Psoas muscle (tissue), 8 donors: ENCODE results near the gene FBXO42. TPM values are rescaled to one million over a fixed set of nuclear protein-coding genes. Genes with fewer than 3 reads are reported as not detected.

Experiments
- ATAC-seq, 4 donors: fragments of 200-7000 bp; cut with Tn5 transposase; one replicate each; pipeline ENCODE4 v1.9.1; 2020; ENCODE audit warnings: moderate library complexity in 3 of 4, mild to moderate bottlenecking in 2 of 4
- DNase-seq, 2 donors: peaks; one replicate each; pipeline ENCODE4 v3.0.0-alpha.2; 2020
- H3K27ac ChIP-seq: fragments of 200-600 bp; one replicate; pipeline ENCODE4 v1.8.0; 2022
- H3K27me3 ChIP-seq, 3 donors: fragments of 200-600 bp in 1 of 3; one replicate each; pipeline versions ENCODE4 v1.6.1 to v1.8.0; 2013 to 2022; ENCODE audit warnings: low read length in 2 of 3, mild to moderate bottlenecking in 2 of 3, moderate library complexity in 1 of 3; ENCODE audit not compliant: insufficient read depth in 3 of 3
- H3K36me3 ChIP-seq, 2 donors: fragments of 200-600 bp in 1 of 2; one replicate each; pipeline versions ENCODE4 v1.6.1 to v1.8.0; 2013 to 2022; ENCODE audit warnings: low read depth in 1 of 2, mild to moderate bottlenecking in 1 of 2, moderate library complexity in 1 of 2; ENCODE audit not compliant: insufficient read depth in 1 of 2
- H3K4me1 ChIP-seq: fragments of 200-600 bp; one replicate; pipeline ENCODE4 v1.8.0; 2022
- H3K4me3 ChIP-seq: fragments of 200-600 bp; one replicate; pipeline ENCODE4 v1.8.0; 2022; ENCODE audit warnings: mild to moderate bottlenecking
- H3K9me3 ChIP-seq: fragments of 200-600 bp; one replicate; pipeline ENCODE4 v1.8.0; 2022
- CTCF ChIP-seq: fragments of 200-600 bp; IDR thresholded peaks from one replicate; pipeline ENCODE4 v1.8.0; 2022; ENCODE audit warnings: antibody characterized with exemption
- WGBS, 3 donors: extraction: QIAGEN DNeasy Blood & Tissue Kit; methylation state at CpG; one replicate each; pipeline versions ENCODE4 v1.1.6 to v1.1.7; 2013; 5-methylcytosine and 5-hydroxymethylcytosine counted together
- intact Hi-C, 2 donors: fragments of 100-400 bp; cut with DNase I; formaldehyde crosslinking; loops; one replicate each; pipeline versions ENCODE4 v1.11.0 to v1.14.2; 2022
- polyA plus RNA-seq, 3 donors: library from polyadenylated mRNA; stranded (reverse); fragments of 200-250 nt; gene quantifications; one replicate each; pipeline ENCODE4 v1.2.3, GENCODE V29; 2013
- total RNA-seq, 4 donors: library from RNA; stranded (reverse); fragmentation: NEBNext Ultra II Directional in 2 of 4; extraction: Animal tissue kit (Norgen Biotek cat#: 25700) in 2 of 4; gene quantifications; one replicate each; pipeline versions ENCODE4 v1.2.1 to v1.2.4, GENCODE V29; 2021 to 2023
- donor health status: healthy with polysubstance abuse.
- donor health status: DM: no; HTN: no; CAD: no; lungs with moderate emphysema.
- donor health status: Bipolar disorder and iron deficiency.
- donor health status: healthy.
- donor health status: DM: yes; HTN: yes; CAD: no.
- donor health status: DM: no; HTN: no; CAD: no.
- donor health status: DM: no; HTN: no; CAD: no.
- donor health status: DM: yes; HTN: yes; CAD: no.

Gene FBXO42
- total and polyA plus RNA-seq, 7 donors = 7.4 to 26.6 (median 18.7) TPM

DNA sequence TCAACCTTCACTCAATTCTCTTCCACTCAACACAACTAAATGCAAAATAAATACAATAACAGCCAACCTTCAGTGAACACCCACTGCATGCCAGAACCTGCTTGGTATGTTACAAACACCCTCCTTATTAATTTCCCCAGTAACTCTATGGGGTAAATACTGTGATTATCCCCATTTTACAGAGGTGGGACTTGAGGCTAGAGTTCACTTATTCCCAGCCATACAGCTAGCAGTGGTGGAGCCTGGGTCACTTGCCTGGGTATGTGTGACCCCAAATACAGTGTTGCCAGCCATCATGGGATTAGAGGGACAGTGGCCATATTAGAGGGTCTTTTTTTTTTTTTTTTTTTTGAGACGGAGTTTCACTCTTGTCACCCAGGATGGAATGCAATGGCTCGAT lies 116.9 kb downstream of the FBXO42 start:
- Histone ChIP-seq H3K27me3 (no peaks in the 10 kb centered on the region), H3K27ac (no peak overlapping the region), H3K4me1 (peaks cover 11% of the 10 kb centered on the region), H3K36me3 (peaks cover 0 to 7% of the 10 kb centered on the region in 2 donors), H3K9me3 (no peaks in the 10 kb centered on the region), H3K4me3 (no peak overlapping the region)
- ATAC-seq = no peak
- 85 to 94% (median 85%) methylated on average over 2 of the region's 2 CpGs for WGBS, 3 donors
- intact Hi-C loops = no loop called here
- no peak for TF ChIP-seq CTCF
- no peak for DNase-seq

DNA sequence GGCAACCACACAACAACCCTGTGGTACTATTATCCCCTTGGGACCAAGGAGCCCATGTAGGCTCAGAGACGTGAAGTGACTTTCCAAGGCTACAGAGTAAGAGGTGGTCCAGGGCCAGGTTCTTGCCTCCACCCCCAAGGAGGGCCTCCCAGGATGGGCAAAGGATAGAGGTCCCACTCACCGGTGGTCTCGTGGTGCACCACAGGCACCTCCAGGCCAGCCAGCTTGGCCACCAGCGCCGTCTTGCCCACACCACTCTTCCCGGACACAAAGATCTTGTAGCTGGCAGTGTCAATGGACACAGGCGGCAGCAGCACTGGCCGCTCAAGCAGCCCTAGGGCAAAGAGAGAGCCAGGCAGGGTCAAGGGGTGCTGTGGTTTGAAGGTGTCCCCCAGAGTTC lies 118.8 kb downstream of the FBXO42 start:
- intact Hi-C loops = no loop called here
- no peak overlapping the region for H3K27ac ChIP-seq
- H3K36me3 ChIP-seq = peaks cover 0 to 7% of the 10 kb centered on the region in 2 donors
- no peaks in the 10 kb centered on the region for H3K9me3 ChIP-seq
- WGBS, 3 donors = 93 to 96% (median 96%) methylated on average over 8 of the region's 8 CpGs
- TF ChIP-seq CTCF = no peak
- peaks cover 0 to 2% (median 0%) of the 10 kb centered on the region in 3 donors for H3K27me3 ChIP-seq
- DNase-seq (no peak), ATAC-seq (no peak)
- no peak overlapping the region for H3K4me3 ChIP-seq
- H3K4me1 ChIP-seq = peaks cover 11% of the 10 kb centered on the region

DNA sequence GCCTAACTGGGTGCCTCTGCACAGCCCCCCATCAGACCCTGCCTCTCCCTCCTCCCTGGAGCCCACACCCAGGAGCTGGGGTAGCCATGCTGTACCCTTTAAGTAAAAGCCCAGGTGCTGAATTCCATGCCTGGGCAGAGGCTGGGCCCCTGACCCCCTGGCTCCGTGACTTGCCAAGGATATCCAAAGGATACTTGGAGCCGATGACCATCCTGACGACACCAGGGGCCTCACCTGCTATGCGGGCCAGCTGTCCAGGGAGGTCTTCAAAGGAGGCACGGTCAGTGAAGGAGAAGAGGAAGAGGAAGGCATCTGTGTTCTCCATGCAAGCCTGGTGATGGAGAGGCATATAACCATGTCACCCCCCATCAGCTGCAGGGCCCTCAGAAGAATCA lies 120.0 kb downstream of the FBXO42 start:
- intact Hi-C loops = no loop called here
- 87 to 98% (median 89%) methylated on average over 5 of the region's 5 CpGs for WGBS, 3 donors
- Histone ChIP-seq H3K36me3 (peaks cover 0 to 7% of the 10 kb centered on the region in 2 donors), H3K27ac (no peak overlapping the region), H3K4me1 (peaks cover 7% of the 10 kb centered on the region), H3K4me3 (no peak overlapping the region), H3K9me3 (no peaks in the 10 kb centered on the region), H3K27me3 (peaks cover 0 to 12% (median 9%) of the 10 kb centered on the region in 3 donors)
- TF ChIP-seq CTCF = no peak
- DNase-seq = no peak
- ATAC-seq = no peak

DNA sequence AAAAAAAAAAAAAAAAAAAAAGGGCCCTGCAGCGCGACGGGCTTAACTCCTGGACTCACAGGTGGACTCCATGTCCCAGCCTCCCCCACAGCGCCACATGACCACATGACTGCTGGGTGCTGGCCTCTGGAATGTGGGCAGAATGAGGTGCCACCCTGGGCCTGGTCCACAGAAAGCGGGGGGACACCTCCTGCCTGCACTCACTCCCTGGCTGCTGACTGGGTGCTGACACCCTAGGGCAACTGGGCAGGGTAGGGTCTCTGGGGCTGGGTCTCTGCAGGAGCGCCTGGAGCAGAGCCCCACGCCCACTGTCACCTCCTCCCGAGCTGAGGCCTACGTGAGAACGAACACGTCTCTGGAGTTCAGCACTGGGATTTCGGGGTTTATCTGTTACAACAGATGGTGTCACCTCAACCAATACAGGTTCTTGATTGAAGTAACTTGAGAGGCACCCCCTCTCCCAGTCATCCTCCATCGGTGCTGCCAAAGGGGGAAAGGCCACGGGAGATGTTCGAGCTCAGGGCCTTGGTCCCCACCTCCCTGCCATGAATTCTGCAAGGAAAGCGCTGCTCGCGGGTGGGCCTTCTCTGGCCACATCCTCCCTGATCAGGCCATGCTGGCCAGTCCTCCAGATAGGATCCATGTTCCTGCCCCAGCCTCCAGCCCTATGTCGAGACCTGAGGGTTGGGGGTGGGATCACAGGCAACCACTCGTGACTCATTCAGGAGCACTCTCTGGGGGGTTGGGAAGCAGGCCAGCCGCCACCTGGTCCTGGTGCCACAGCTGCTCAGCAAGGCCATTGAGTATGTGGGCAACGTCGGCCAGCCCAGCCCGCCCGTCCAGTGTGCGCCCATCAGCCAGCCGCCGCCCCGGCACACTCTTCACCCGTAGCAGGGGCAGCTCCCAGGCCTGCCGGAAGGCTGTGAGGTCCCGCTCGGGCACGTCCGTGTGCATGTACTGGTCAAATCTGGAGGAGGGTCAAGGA lies 120.7 kb downstream of the FBXO42 start:
- H3K4me1 ChIP-seq = peaks cover 11% of the 10 kb centered on the region
- H3K9me3 ChIP-seq = no peaks in the 10 kb centered on the region
- no peak for TF ChIP-seq CTCF
- DNase-seq (peak in 1 of 2 donors; percentile 47), ATAC-seq (no peak)
- intact Hi-C loops = no loop called here
- H3K27me3 ChIP-seq = peaks cover 0 to 19% (median 12%) of the 10 kb centered on the region in 3 donors
- H3K36me3 ChIP-seq = peaks cover 0 to 7% of the 10 kb centered on the region in 2 donors
- 84 to 91% (median 86%) methylated on average over 35 of the region's 35 CpGs for WGBS, 3 donors
- no peak overlapping the region for H3K27ac ChIP-seq
- no peak overlapping the region for H3K4me3 ChIP-seq
